Measurements from ENCODE around the gene SLK. TPM values are rescaled to one million over a fixed set of nuclear protein-coding genes. Genes with fewer than 3 reads are reported as not detected.

Gene SLK
- polyA plus RNA-seq, 1 donor, result 26.2 TPM

GRCh38 chr10:104034401-104035193, 67.7 kb downstream of the SLK start:
- DNase-seq, result no peak

GRCh38 chr10:104035194-104036068, 68.5 kb downstream of the SLK start:
- DNase-seq, result no peak

GRCh38 chr10:104036069-104036384, 69.1 kb downstream of the SLK start:
- no peak for DNase-seq

DNA sequence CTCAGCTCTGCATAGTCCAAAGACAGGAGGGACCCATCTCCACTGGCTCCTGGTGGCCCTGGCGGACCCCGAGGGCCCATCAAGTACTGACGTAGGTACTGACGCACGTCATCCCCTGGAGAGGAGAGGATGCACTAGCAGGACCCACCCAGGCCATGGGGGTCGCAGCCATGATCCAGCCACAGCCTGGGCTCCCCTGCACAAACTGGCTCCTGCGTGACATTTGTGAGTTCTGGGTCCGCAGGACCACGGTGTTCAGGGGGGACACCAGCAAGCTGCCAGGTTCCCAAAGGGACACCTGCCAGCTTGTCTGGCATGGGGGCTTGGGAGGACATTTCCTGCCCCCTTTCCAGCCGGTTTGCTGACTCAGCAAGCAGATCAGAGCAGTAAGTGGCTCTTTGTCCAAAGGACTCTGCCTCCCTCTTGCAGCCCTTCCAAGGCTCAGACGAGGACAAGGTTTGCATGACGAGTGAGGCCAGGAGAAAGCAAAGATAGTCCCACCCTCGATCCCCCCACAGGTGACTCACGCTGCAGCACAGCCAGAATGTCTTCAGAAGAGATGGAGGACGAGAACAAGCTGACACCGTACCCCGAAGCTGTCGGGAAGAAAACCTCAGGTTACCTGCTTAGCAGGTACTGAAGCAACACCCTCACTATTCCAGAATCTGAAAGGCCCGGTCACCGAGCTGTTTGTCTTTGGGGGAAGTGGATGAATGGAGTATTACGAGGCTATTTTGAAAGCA, 69.7 kb downstream of the SLK start:
- no peak for DNase-seq

DNA sequence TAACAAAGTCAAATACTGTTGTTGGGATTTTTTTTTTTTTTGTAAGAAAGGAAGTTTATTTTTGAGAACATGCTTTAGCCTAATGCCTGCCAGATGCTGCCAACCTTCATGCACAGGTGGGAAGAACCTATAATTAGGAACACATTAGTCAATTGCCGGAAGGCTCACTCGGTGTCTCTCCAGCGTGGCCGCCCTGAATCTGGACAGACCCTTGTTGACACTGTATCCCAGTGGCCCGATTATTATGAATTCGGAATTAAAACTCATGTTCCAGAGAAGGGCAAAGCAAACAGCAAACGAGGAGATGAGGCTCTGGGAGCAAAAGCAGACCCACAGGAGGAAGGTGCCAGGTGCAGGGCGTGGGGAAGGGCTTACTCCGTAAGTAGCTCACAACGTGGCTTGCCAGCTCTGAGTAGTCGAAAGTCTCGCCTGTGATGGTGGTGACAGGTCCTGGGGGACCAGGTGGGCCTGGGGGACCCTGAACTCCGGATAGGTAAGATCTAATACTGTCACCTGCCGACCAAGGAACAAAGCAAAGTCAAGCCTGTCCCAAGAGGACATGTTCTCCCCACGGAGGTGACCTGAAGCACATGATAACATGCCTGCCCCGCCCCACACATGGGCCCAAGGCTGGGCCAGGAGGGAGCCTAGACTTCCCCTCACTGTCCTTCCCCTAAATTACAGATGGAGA, 70.5 kb downstream of the SLK start:
- no peak for DNase-seq

GRCh38 chr10:104038537-104038936, 71.6 kb downstream of the SLK start:
- DNase-seq, result no peak

DNA sequence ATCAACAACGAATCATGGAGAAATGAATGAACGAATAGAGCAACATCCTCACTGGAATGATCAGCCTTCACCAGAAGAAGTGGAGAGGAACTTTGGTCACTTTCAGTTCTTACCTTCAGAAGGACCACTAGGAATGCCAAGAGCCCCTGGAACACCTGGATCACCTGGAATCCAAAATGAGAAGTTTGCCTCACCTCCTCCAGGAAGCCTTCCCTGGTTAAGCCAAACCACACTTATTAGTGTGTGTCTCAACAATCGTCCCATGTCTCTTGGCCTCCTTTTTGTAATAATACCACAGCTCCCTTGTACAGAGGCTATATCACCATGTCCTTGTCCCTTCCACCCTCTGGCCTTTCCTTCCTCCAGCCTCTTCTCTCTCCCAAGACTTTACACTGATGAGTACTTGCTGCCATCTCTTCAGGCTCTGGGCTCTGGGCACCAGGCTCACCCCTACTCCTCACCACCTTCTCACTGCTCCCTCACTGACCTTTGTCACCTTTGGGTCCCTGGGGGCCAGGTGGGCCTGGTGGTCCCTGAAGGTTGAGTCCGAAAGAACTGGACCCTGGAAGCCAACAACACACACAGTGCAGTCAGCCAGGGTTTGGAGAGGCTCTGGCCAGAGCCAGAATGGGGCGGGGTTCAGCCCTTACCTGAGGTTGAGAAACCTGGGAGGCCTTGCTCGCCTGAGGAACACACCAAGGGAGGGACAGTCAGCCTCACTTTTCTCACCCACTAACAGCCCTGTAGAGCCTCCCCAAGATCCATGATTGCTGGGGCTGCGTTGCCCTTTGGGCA, 72.2 kb downstream of the SLK start:
- no peak for DNase-seq

GRCh38 chr10:104040382-104040781, 73.4 kb downstream of the SLK start:
- DNase-seq, result no peak

DNA sequence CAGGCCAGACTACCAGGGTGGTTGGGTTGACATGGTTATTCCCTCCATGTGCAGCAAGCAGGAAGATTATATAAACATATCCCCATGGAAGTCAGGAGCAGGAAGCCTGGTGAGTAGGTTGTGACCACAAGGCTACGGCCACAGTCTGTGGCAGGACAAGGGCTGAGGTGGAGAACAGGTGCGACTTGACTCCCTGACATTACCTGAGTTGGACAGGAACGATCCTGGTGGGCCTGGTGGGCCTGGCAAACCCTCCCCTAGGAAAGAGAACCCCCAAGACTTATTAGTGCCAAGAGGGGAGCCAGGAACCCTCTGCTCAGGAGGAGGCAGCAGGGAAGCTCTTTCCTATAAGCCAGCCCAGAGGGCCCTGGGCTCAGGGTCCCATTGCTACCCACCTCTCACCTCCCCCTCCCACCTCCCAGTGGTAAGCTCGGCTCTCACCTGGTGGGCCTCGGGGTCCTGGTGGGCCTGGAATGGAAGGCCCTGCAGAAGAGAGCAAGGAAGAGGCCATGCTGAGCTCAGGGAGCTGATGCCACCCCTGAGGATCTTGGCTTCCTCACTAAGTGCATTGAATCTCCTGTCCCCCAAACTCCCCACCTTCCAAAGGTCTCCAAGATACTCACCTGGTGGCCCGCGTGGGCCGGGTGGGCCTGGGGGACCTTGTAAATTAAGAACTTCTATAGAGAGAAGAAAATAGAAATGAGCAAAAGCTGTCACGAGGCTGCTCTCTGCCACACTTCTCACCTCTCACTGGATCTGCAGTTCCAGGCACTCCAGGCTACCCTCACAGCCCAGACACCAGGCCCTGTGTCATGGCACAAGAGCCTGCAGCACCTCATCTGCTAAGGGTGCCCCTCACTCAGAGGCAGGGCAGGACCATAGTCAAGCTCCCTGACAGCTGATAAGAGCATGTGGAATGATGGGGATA, 74.2 kb downstream of the SLK start:
- no peak for DNase-seq

DNA sequence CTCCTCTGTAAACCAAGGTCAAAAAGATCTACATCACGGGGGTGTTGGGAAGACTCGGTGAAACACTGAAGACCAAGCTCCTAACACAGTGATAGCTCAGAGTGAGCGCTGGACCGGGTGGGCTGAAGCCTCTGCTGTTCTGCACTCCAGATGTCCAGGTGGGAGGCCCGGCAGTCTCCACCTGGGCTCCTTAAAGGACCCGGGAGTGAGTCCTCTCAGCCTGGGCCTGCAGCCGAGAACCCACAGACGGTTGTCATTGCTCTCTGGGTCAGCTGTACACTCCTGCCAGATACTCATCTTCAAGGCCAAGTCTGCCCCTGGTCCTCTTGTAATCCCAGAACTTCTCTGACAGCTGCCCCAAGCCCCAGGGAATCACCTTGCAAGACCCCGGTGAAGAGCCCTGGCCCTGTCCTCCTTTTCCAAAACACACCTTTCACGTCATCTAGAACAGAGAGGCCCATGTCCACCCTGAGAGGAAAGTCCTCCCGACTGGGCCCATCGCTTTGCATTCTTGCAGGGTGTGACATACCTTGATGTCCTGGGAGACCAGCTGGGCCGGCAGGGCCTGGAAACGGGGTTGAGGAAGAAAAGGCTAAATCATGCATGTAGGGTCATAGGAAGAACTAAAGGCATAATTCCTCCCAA, 75.1 kb downstream of the SLK start:
- DNase-seq, result no peak

DNA sequence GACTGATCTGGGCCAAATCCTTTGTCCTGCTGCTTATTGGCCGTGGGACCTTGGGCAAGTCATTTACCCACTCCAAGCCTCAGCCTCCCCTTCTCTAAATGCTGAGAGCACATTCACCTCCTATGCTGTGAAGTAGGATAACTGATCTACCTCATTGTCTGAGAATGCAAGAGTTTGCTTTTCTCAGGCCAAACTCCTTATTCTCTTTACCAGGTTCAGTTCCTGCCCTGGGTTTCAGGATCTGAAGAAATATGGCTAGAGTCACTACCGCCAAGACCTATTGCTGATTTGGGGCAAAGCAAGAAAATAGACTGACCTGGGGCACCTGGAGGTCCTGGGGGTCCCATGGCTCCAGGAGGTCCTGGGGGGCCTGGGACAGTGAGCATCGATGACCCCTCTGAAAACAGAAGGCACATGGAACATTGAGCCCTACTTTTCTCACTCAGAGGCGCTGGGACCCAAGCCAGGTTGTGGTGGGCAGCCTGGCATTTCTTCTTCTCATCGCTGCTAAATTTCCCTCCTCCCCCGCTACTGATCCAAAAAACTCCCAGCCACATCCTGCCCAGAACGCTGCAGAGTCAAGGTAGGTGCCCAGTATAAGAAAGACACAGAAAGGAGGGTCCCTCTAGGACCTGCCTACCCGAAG, 76.4 kb downstream of the SLK start:
- no peak for DNase-seq

- no peak for DNase-seq
Measured at GRCh38 chr10:104043854-104044253, 76.9 kb downstream of the SLK start.

DNA sequence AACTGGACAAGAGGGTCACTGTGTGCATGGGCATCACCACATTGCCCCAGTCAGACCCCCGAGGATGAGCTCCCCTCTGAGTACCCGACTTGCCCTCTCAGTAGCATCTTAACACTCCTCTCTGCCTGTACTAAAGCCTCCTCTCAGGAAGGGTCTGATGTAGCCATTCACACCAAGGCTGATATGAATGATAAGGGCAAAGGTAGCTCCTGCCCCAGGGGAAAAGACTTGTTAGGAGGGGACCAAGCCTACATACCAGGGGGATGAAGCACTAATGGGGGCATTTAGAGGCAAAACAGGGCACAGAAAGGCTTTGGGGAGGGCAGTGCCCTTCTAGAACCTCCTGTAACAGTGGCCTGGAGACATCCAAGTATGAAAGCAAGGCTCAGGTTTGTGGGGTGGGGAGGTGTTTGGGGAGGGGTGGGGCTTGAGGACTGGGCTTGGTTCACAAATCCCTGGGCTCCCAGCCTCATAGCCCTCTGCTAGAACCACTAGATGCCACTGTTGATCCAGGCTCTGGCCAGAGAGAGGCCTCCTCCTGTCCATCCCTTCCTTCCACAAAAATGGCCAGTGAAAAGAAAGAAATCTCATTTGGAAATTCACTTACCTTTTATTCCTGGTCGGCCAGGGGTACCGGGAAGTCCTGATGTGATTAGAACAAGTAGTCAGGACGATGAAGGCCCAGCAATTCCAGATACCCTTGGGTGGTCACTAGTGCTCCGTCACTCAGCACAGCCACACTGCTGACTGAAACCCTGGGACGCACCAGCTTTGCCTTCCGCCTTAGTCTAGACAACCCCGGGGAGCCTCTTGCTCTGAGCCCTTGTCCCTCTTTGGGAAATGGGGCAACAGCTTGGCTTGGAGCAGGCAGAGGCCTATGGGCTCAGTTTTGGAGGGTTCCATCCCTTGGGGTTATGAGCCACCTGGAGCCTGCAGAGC, 78.5 kb downstream of the SLK start:
- DNase-seq, result no peak

DNA sequence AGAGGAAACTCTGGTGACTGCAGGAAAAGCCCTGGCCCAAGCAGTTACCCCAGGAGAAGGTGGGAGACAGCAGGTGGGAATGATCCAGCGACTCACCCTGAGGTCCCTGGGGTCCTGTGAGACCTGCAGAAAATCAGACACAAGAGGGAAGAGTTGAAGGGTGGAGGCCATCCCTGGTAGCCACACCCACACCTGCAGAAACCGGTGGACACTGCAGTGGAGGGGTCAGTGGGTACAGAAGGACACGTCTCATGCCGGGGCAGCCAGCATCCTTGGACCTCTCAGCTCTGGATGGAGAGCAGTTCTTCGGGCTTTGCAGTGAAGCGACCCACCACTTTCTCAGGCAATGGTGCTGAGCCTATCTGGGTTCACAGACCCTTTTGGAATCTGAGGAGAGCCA, 79.7 kb downstream of the SLK start:
- no peak for DNase-seq

- no peak for DNase-seq
Measured at GRCh38 chr10:104049504-104050250, 82.7 kb downstream of the SLK start.

- DNase-seq, result no peak
Measured at GRCh38 chr10:104052431-104052830, 85.5 kb downstream of the SLK start.

DNA sequence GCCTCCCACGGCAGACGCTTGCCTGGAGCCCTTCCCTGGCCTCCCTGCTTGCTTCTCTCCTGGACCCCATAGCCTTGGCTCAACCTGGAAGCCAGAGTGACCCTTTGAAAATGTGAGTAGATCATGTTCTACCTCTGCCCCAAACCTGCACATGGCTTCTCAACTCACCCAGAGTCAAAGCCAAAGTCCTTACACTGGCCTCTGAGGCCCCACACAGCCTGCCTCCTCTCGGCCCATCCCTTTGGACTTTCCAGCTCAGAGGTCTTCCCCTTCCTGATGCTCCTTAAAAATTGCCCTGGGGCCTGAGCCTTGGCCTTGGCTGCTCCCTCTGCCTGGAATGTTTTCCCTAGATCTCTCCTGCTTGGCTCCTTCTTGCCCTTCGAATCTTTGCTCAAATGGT, 86.3 kb downstream of the SLK start:
- no peak for DNase-seq

- DNase-seq, result no peak
Measured at GRCh38 chr10:104054430-104054829, 87.5 kb downstream of the SLK start.

Data from hindlimb muscle (tissue), 1 donor.